ENCODE data around the gene CARD10. TPM values are rescaled to one million over a fixed set of nuclear protein-coding genes. Genes with fewer than 3 reads are reported as not detected.

The CARD10 gene
- total RNA-seq, 1 donor from 2014 or later = 9.0 TPM

GRCh38 chr22:37451218-37451617 lies 68.0 kb downstream of the CARD10 start:
- no peaks in the 10 kb centered on the region for H3K36me3 ChIP-seq
- H3K4me3 ChIP-seq = no peak overlapping the region
- TF ChIP-seq, protein P1, sequence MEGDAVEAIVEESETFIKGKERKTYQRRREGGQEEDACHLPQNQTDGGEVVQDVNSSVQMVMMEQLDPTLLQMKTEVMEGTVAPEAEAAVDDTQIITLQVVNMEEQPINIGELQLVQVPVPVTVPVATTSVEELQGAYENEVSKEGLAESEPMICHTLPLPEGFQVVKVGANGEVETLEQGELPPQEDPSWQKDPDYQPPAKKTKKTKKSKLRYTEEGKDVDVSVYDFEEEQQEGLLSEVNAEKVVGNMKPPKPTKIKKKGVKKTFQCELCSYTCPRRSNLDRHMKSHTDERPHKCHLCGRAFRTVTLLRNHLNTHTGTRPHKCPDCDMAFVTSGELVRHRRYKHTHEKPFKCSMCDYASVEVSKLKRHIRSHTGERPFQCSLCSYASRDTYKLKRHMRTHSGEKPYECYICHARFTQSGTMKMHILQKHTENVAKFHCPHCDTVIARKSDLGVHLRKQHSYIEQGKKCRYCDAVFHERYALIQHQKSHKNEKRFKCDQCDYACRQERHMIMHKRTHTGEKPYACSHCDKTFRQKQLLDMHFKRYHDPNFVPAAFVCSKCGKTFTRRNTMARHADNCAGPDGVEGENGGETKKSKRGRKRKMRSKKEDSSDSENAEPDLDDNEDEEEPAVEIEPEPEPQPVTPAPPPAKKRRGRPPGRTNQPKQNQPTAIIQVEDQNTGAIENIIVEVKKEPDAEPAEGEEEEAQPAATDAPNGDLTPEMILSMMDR (IDR thresholded peaks at IDR 0.05; ENCODE audit: borderline replicate concordance) = no peak
- intact Hi-C loops (cut with micrococcal nuclease) = no loop called here
- H3K27me3 ChIP-seq (ENCODE audit: low read depth) = peaks cover 81% of the 10 kb centered on the region
- H3K9me3 ChIP-seq (replicated peaks) = peaks cover 10% of the 10 kb centered on the region
- no peak overlapping the region for H3K27ac ChIP-seq (replicated peaks)
- no peak for DNase-seq
- H3K4me1 ChIP-seq = no peaks in the 10 kb centered on the region

DNA sequence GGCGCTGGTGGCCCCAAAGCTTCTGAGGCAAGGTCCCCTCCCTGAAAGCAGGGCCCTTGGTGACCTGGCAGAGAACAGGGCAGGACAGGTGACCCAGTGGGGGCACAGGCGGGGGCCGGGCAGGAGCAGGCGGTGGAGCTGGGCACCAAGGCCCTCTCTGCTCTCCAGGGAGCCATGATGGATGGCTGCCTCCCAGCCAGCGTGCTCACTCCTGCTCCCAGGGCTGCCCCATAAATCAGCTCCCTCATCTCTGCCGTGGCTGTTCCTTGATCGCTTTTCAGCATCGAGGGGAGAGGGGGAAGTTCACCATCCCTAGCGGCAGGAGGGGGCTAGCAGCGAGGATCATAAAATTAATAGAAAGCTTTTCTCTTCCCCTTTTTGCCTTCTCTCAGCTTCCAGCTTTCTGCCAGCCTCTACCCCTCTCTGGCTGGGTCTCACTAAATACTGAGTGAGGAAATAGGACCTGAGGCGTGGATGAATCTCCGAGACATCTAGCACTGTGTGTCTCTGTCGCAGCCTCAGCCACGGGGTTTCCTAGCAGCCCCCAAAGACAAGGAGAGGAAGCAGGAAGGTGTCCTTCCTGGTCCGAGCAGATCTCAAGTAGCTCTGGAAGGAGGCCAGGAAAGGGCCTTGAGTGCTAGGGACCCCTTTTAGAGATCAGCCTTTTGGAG lies 69.7 kb downstream of the CARD10 start:
- H3K27ac ChIP-seq (replicated peaks) = no peak overlapping the region
- H3K9me3 ChIP-seq (replicated peaks) = peaks cover 10% of the 10 kb centered on the region
- H3K4me3 ChIP-seq = no peak overlapping the region
- H3K36me3 ChIP-seq = no peaks in the 10 kb centered on the region
- H3K27me3 ChIP-seq (ENCODE audit: low read depth) = peaks cover 79% of the 10 kb centered on the region
- no peak for DNase-seq
- TF ChIP-seq, protein P1 (IDR thresholded peaks at IDR 0.05; ENCODE audit: borderline replicate concordance) = no peak
- intact Hi-C loops (cut with micrococcal nuclease) = no loop called here
- H3K4me1 ChIP-seq = no peaks in the 10 kb centered on the region

GRCh38 chr22:37448516-37449127 lies 70.6 kb downstream of the CARD10 start:
- H3K4me1 ChIP-seq = no peaks in the 10 kb centered on the region
- TF ChIP-seq, protein P1 (IDR thresholded peaks at IDR 0.05; ENCODE audit: borderline replicate concordance) = no peak
- intact Hi-C loops (cut with micrococcal nuclease) = no loop called here
- H3K27me3 ChIP-seq (ENCODE audit: low read depth) = peaks cover 71% of the 10 kb centered on the region
- H3K9me3 ChIP-seq (replicated peaks) = peaks cover 10% of the 10 kb centered on the region
- H3K27ac ChIP-seq (replicated peaks) = no peak overlapping the region
- H3K36me3 ChIP-seq = no peaks in the 10 kb centered on the region
- no peak for DNase-seq
- no peak overlapping the region for H3K4me3 ChIP-seq

DNA sequence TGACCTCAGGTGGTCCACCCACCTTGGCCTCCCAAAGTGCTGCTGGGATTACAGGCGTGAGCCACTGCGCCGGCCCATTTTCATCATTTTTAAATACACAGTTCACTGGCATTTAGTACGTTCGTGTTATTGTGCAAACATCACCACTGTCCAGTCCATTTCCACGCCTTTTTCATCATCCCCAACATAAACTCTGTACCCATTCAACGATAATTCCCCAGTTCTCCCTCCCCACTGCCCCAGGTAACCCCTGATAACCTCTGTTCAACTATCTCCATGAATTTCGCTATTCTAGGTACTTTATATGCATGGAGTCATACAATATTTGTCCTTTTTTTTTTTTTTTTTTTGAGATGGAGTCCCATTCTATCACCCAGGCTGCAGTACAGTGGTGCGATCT lies 73.7 kb downstream of the CARD10 start:
- Histone ChIP-seq H3K36me3 (no peaks in the 10 kb centered on the region), H3K27ac (replicated peaks) (no peak overlapping the region), H3K4me1 (no peaks in the 10 kb centered on the region), H3K4me3 (no peak overlapping the region), H3K9me3 (replicated peaks) (peaks cover 10% of the 10 kb centered on the region), H3K27me3 (ENCODE audit: low read depth) (peaks cover 85% of the 10 kb centered on the region)
- intact Hi-C loops (cut with micrococcal nuclease) = no loop called here
- DNase-seq = no peak
- TF ChIP-seq, protein P1 (IDR thresholded peaks at IDR 0.05; ENCODE audit: borderline replicate concordance) = no peak

GRCh38 chr22:37443977-37444376 lies 75.2 kb downstream of the CARD10 start:
- Histone ChIP-seq H3K27me3 (ENCODE audit: low read depth) (peaks cover 82% of the 10 kb centered on the region), H3K4me3 (no peak overlapping the region), H3K9me3 (replicated peaks) (peaks cover 12% of the 10 kb centered on the region), H3K27ac (replicated peaks) (no peak overlapping the region), H3K36me3 (no peaks in the 10 kb centered on the region), H3K4me1 (no peaks in the 10 kb centered on the region)
- TF ChIP-seq, protein P1 (IDR thresholded peaks at IDR 0.05; ENCODE audit: borderline replicate concordance) = no peak
- intact Hi-C loops (cut with micrococcal nuclease) = no loop called here
- DNase-seq = no peak

Measured in left ventricle myocardium inferior (tissue), 1 donor.